Stimulated activated CD8-positive, alpha-beta memory T cell treated with anti-CD3 and anti-CD28 coated beads, Interleukin-15, amount 100 ng/mL, for 48 hours (primary cell): Measurements from ENCODE around the gene ERG.

Experiments used
- DNase-seq, 2 donors: peaks; one replicate each; pipeline ENCODE4 v3.0.0-alpha.2; 2020; ENCODE audit warnings: low read depth in 2 of 2

ERG gene

GRCh38 chr21:38500073-38500472 lies 1.8 kb upstream of the ERG start:
- no peak for DNase-seq

- no peak for DNase-seq
Observed at GRCh38 chr21:38499296-38499695, 1.0 kb upstream of the ERG start.

GRCh38 chr21:38496224-38496623 lies 2.1 kb downstream of the ERG start:
- no peak for DNase-seq

GRCh38 chr21:38495696-38496095 lies 2.6 kb downstream of the ERG start:
- no peak for DNase-seq

GRCh38 chr21:38495242-38495641 lies 3.0 kb downstream of the ERG start:
- DNase-seq: no peak

- no peak for DNase-seq
Observed at GRCh38 chr21:38494703-38495102, 3.6 kb downstream of the ERG start.

GRCh38 chr21:38494251-38494642 lies 4.0 kb downstream of the ERG start:
- no peak for DNase-seq

- DNase-seq: no peak
Observed at GRCh38 chr21:38493549-38494250, 4.6 kb downstream of the ERG start.

- no peak for DNase-seq
Observed at GRCh38 chr21:38492007-38492406, 6.3 kb downstream of the ERG start.

GRCh38 chr21:38491536-38491935 lies 6.7 kb downstream of the ERG start:
- no peak for DNase-seq

GRCh38 chr21:38490411-38491020 lies 7.8 kb downstream of the ERG start:
- no peak for DNase-seq

- DNase-seq: no peak
Observed at GRCh38 chr21:38489729-38490128, 8.5 kb downstream of the ERG start.

- no peak for DNase-seq
Observed at GRCh38 chr21:38489271-38489652, 9.0 kb downstream of the ERG start.

- no peak for DNase-seq
Observed at GRCh38 chr21:38488640-38489270, 9.5 kb downstream of the ERG start.

- no peak for DNase-seq
Observed at GRCh38 chr21:38487901-38488639, 10.2 kb downstream of the ERG start.

- DNase-seq: no peak
Observed at GRCh38 chr21:38486706-38487105, 11.6 kb downstream of the ERG start.

- no peak for DNase-seq
Observed at GRCh38 chr21:38486221-38486620, 12.1 kb downstream of the ERG start.

- no peak for DNase-seq
Observed at GRCh38 chr21:38479641-38480525, 18.4 kb downstream of the ERG start.

GRCh38 chr21:38478782-38479181 lies 19.5 kb downstream of the ERG start:
- peak; percentile 8 to 9 for DNase-seq

- DNase-seq: no peak
Observed at GRCh38 chr21:38477226-38477625, 21.1 kb downstream of the ERG start.

- DNase-seq: no peak
Observed at GRCh38 chr21:38476385-38476784, 21.9 kb downstream of the ERG start.

- DNase-seq: no peak
Observed at GRCh38 chr21:38475519-38475918, 22.8 kb downstream of the ERG start.
